HUDEP-2 (cell line): ENCODE data around the gene CTH.
"Not testable (repeated sequence)": the region's sequence is repeated elsewhere in the genome, so short reads cannot be mapped to it uniquely, and the experiment has no call there.

Experiments
- DNase-seq, 76 experiments: peaks; one replicate each; lab custom pipeline; 2025; ENCODE audit not compliant: unreplicated experiment in 76 of 76; lab: John Stamatoyannopoulos, UW

Gene CTH

GRCh38 chr1:70410604-70411359, at the start of gene CTH:
Gene CTH (plus strand): TSS chr1:70411268. CDS start chr1:70411416, 148 bp downstream.
- peak; percentile 28 to 94 (median 89) for DNase-seq

- DNase-seq, result no peak
These were observed 49.2 kb upstream of the CTH start for GRCh38 chr1:70361727-70362398.

- no peak for DNase-seq
These were observed 46.6 kb upstream of the CTH start for GRCh38 chr1:70364439-70364838.

GRCh38 chr1:70366425-70366952, 44.6 kb upstream of the CTH start:
- DNase-seq, result not testable (repeated sequence)

GRCh38 chr1:70366997-70367396, 44.1 kb upstream of the CTH start:
- DNase-seq, result not testable (repeated sequence)

GRCh38 chr1:70367397-70367796, 43.7 kb upstream of the CTH start:
- not testable (repeated sequence) for DNase-seq

- DNase-seq, result not testable (repeated sequence)
These were observed 39.5 kb upstream of the CTH start for GRCh38 chr1:70371586-70371985.

GRCh38 chr1:70372426-70372825, 38.6 kb upstream of the CTH start:
- no peak for DNase-seq

GRCh38 chr1:70373580-70373979, 37.5 kb upstream of the CTH start:
- not testable (repeated sequence) for DNase-seq

GRCh38 chr1:70376196-70376595, 34.9 kb upstream of the CTH start:
- no peak for DNase-seq

- DNase-seq, result no peak
These were observed 28.4 kb upstream of the CTH start for GRCh38 chr1:70382682-70383081.

- DNase-seq, result no peak
These were observed 27.6 kb upstream of the CTH start for GRCh38 chr1:70383483-70383882.

GRCh38 chr1:70384542-70384941, 26.5 kb upstream of the CTH start:
- DNase-seq, result no peak

- no peak for DNase-seq
These were observed 25.6 kb upstream of the CTH start for GRCh38 chr1:70385477-70385876.

GRCh38 chr1:70386121-70386520, 24.9 kb upstream of the CTH start:
- DNase-seq, result no peak

- no peak for DNase-seq
These were observed 23.6 kb upstream of the CTH start for GRCh38 chr1:70387507-70387906.

GRCh38 chr1:70392626-70393025, 18.4 kb upstream of the CTH start:
- no peak for DNase-seq

GRCh38 chr1:70396607-70397006, 14.5 kb upstream of the CTH start:
- no peak for DNase-seq

GRCh38 chr1:70397013-70397412, 14.1 kb upstream of the CTH start:
- DNase-seq, result no peak

- no peak for DNase-seq
These were observed 10.7 kb upstream of the CTH start for GRCh38 chr1:70400335-70400734.

GRCh38 chr1:70401974-70402373, 9.1 kb upstream of the CTH start:
- no peak for DNase-seq

- DNase-seq, result no peak
These were observed 7.3 kb upstream of the CTH start for GRCh38 chr1:70403759-70404158.
